H9 (cell line): ENCODE data around the gene IQCK. TPM values are rescaled to one million over a fixed set of nuclear protein-coding genes. Genes with fewer than 3 reads are reported as not detected.

ENCODE experiments used
- DNase-seq: peaks from one replicate; pipeline ENCODE4 v3.0.0-alpha.2; 2017
- H2AFZ ChIP-seq: one replicate; pipeline ENCODE4 v1.6.1; 2013; ENCODE audit warnings: mild to moderate bottlenecking, low read length, control low read depth, moderate library complexity
- H2AK5ac ChIP-seq: 2 replicates; pipeline ENCODE4 v1.6.1; 2013; ENCODE audit warnings: low read length, control low read depth, mixed read lengths; ENCODE audit not compliant: insufficient read length
- H2BK120ac ChIP-seq: one replicate; pipeline ENCODE4 v1.6.1; 2013; ENCODE audit warnings: low read depth, mild to moderate bottlenecking, low read length, control low read depth, inconsistent platforms; ENCODE audit not compliant: poor library complexity, severe bottlenecking
- H2BK12ac ChIP-seq: 2 replicates; pipeline ENCODE4 v1.6.1; 2013; ENCODE audit warnings: low read length, control low read depth, mixed read lengths, low read depth; ENCODE audit not compliant: insufficient read length
- H2BK15ac ChIP-seq: 2 replicates; pipeline ENCODE4 v1.6.1; 2013; ENCODE audit warnings: low read depth, low read length, control low read depth
- H2BK20ac ChIP-seq: one replicate; pipeline ENCODE4 v1.6.1; 2013; ENCODE audit warnings: low read depth, mild to moderate bottlenecking, low read length, control low read depth, inconsistent platforms; ENCODE audit not compliant: poor library complexity, severe bottlenecking
- H2BK5ac ChIP-seq: 2 replicates; pipeline ENCODE4 v1.6.1; 2013; ENCODE audit warnings: low read length, control low read depth, mixed read lengths; ENCODE audit not compliant: insufficient read length
- H3K14ac ChIP-seq: 2 replicates; pipeline ENCODE4 v1.6.1; 2013; ENCODE audit warnings: low read length, control low read depth; ENCODE audit not compliant: insufficient read depth
- H3K18ac ChIP-seq: 2 replicates; pipeline ENCODE4 v1.6.1; 2013; ENCODE audit warnings: low read depth, mild to moderate bottlenecking, mixed read lengths, low read length, control low read depth; ENCODE audit not compliant: insufficient read length
- H3K23ac ChIP-seq: 2 replicates; pipeline ENCODE4 v1.6.1; 2013; ENCODE audit warnings: low read length, control low read depth, mixed read lengths, low read depth; ENCODE audit not compliant: insufficient read length
- H3K23me2 ChIP-seq: 2 replicates; pipeline ENCODE4 v1.6.1; 2013; ENCODE audit warnings: low read depth, mild to moderate bottlenecking, mixed read lengths, low read length, control low read depth; ENCODE audit not compliant: insufficient read length, poor library complexity, severe bottlenecking
- H3K27ac ChIP-seq: 2 replicates; pipeline ENCODE4 v1.5.1; 2013; ENCODE audit warnings: low read length, control low read depth, mixed read lengths, low read depth; ENCODE audit not compliant: insufficient read length
- H3K27me3 ChIP-seq: 2 replicates; pipeline ENCODE4 v1.6.1; 2013; ENCODE audit warnings: low read length, control low read depth, inconsistent platforms; ENCODE audit not compliant: insufficient read depth
- H3K4ac ChIP-seq: 2 replicates; pipeline ENCODE4 v1.6.1; 2013; ENCODE audit warnings: low read depth, mild to moderate bottlenecking, control low read depth, inconsistent platforms, low read length, moderate library complexity
- H3K4me1 ChIP-seq: 2 replicates; pipeline ENCODE4 v1.6.1; 2013; ENCODE audit warnings: low read length, control low read depth, inconsistent platforms; ENCODE audit not compliant: insufficient read depth
- H3K4me2 ChIP-seq: 2 replicates; pipeline ENCODE4 v1.6.1; 2013; ENCODE audit warnings: low read length, control low read depth, mixed read lengths; ENCODE audit not compliant: insufficient read length, insufficient read depth
- H3K56ac ChIP-seq: 2 replicates; pipeline ENCODE4 v1.6.1; 2013; ENCODE audit warnings: low read depth, mild to moderate bottlenecking, mixed read lengths, low read length, control low read depth; ENCODE audit not compliant: insufficient read length
- H3K79me1 ChIP-seq: 2 replicates; pipeline ENCODE4 v1.6.1; 2013; ENCODE audit warnings: low read depth, mild to moderate bottlenecking, moderate library complexity, low read length, control low read depth, inconsistent platforms; ENCODE audit not compliant: insufficient read depth, poor library complexity, severe bottlenecking
- H3K79me2 ChIP-seq: 2 replicates; pipeline ENCODE4 v1.6.1; 2013; ENCODE audit warnings: low read length, control low read depth, inconsistent platforms; ENCODE audit not compliant: insufficient read depth
- H3K9ac ChIP-seq: 2 replicates; pipeline ENCODE4 v1.6.1; 2013; ENCODE audit warnings: low read length, control low read depth, mixed read lengths; ENCODE audit not compliant: insufficient read length; ENCODE audit errors: extremely low read depth
- H3K9me3 ChIP-seq: one replicate; pipeline ENCODE4 v1.6.1; 2013; ENCODE audit warnings: low read depth, low read length, inconsistent platforms; ENCODE audit not compliant: control insufficient read depth
- H3T11ph ChIP-seq: one replicate; pipeline ENCODE4 v1.6.1; 2013; ENCODE audit warnings: mild to moderate bottlenecking, low read length, control low read depth, inconsistent platforms
- H4K20me1 ChIP-seq: one replicate; pipeline ENCODE4 v1.6.1; 2013; ENCODE audit not compliant: control insufficient read depth, insufficient read length, insufficient read depth
- H4K5ac ChIP-seq: 2 replicates; pipeline ENCODE4 v1.6.1; 2013; ENCODE audit warnings: low read depth, mild to moderate bottlenecking, mixed read lengths, low read length, control low read depth; ENCODE audit not compliant: insufficient read length
- H4K8ac ChIP-seq: replicated peaks from 2 replicates; pipeline ENCODE4 v1.6.1; 2013; ENCODE audit warnings: low read length, control low read depth, mixed read lengths, low read depth; ENCODE audit not compliant: insufficient read length
- H4K91ac ChIP-seq: 2 replicates; pipeline ENCODE4 v1.6.1; 2013; ENCODE audit warnings: low read depth, mild to moderate bottlenecking, moderate library complexity, mixed read lengths, low read length, control low read depth; ENCODE audit not compliant: insufficient read length
- H3K27ac Mint-ChIP-seq, 3 experiments: 2 replicates in 2 of 3; 3 replicates in 1 of 3; pipeline ENCODE4 v1.8.0; 2020 to 2021; ENCODE audit warnings: mixed read lengths in 3 of 3, mild to moderate bottlenecking in 1 of 3, moderate library complexity in 1 of 3
- H3K27me3 Mint-ChIP-seq: 2 replicates; pipeline ENCODE4 v1.8.0; 2021; ENCODE audit warnings: low read depth, mild to moderate bottlenecking, moderate library complexity, mixed read lengths
- H3K36me3 Mint-ChIP-seq, 3 experiments: 2 replicates in 2 of 3; 3 replicates in 1 of 3; pipeline ENCODE4 v1.8.0; 2020 to 2021; ENCODE audit warnings: low read depth in 3 of 3, mixed read lengths in 3 of 3; ENCODE audit not compliant: insufficient read depth in 1 of 3
- H3K4me1 Mint-ChIP-seq, 2 experiments: 2 replicates each; pipeline ENCODE4 v1.8.0; 2020; ENCODE audit warnings: mixed read lengths in 2 of 2
- H3K4me3 Mint-ChIP-seq, 2 experiments: 2 replicates in 1 of 2; 3 replicates in 1 of 2; pipeline ENCODE4 v1.8.0; 2020 to 2021; ENCODE audit warnings: mild to moderate bottlenecking in 2 of 2, mixed read lengths in 2 of 2, moderate library complexity in 1 of 2
- H3K9me3 Mint-ChIP-seq, 2 experiments: 2 replicates in 1 of 2; 3 replicates in 1 of 2; pipeline ENCODE4 v1.8.0; 2020; ENCODE audit warnings: mild to moderate bottlenecking in 2 of 2, mixed read lengths in 2 of 2, moderate library complexity in 1 of 2
- WGBS: extraction: QIAGEN DNeasy Blood & Tissue Kit; methylation state at CpG from one replicate; pipeline ENCODE4 v1.1.7; 2013; ENCODE audit warnings: missing lambda C conversion rate, low lambda C conversion rate, mixed read lengths; ENCODE audit not compliant: insufficient read length; ENCODE audit errors: extremely low coverage; 5-methylcytosine and 5-hydroxymethylcytosine counted together
- total RNA-seq: library from RNA; stranded (reverse); gene quantifications from 2 replicates; pipeline ENCODE4 v1.2.1, GENCODE V29; 2021
- TF ChIP-seq, protein P1 (sequence below): fragments of 200-600 bp; sonication (generic); conservative IDR thresholded peaks from 3 replicates; pipeline ENCODE4 v1.8.0; 2021; ENCODE audit warnings: antibody characterized with exemption, mild to moderate bottlenecking

The IQCK gene
- total RNA-seq, 1 experiment from 2014 or later: 9.0 TPM

DNA sequence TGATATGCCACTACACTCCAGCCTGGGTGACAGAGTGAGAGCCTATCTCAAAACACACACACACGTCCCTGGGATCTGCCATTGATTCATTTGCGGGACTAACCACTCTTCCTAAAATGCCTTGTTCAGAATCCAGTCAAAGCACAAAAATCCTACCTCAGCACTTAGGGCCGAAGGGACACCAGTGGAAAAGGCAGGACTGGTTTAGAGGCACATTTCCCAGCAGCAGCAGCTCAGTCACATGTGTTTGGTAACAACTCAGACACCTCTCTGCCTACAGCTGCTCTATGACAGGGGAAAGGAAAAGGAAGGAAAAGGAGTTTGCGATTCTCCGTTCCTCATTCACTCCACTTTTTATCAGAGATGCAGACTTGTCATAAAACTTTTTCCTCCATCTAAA, 12.2 kb upstream of the IQCK start:
- no peaks in the 10 kb centered on the region for H3K4me1 ChIP-seq
- no peak overlapping the region for H2BK20ac ChIP-seq
- no peak overlapping the region for H2BK12ac ChIP-seq
- no peak overlapping the region for H3K23ac ChIP-seq
- H3K4ac ChIP-seq: no peak overlapping the region
- no peak overlapping the region for H2BK15ac ChIP-seq
- peaks cover 6% of the 10 kb centered on the region for H4K20me1 ChIP-seq
- peak overlapping the region in 1 of 3 experiments; percentile 70; a peak in 2 of 7 replicates for H3K27ac Mint-ChIP-seq
- H3K79me2 ChIP-seq: peaks cover 4% of the 10 kb centered on the region; the same call in 1 of the 2 replicates
- H3K23me2 ChIP-seq: no peaks in the 10 kb centered on the region
- no peak overlapping the region for H2AK5ac ChIP-seq
- H3K79me1 ChIP-seq: peaks cover 2% of the 10 kb centered on the region
- H2BK5ac ChIP-seq: no peak overlapping the region
- H3K56ac ChIP-seq: no peak overlapping the region
- peaks cover 25 to 37% of the 10 kb centered on the region in 2 experiments for H3K4me1 Mint-ChIP-seq
- H3K9me3 ChIP-seq: no peaks in the 10 kb centered on the region
- no CpG with 5 or more reads among the region's 5 CpGs for WGBS
- H3K18ac ChIP-seq: no peak overlapping the region
- H3K27me3 ChIP-seq: no peaks in the 10 kb centered on the region
- DNase-seq: no peak
- H4K8ac ChIP-seq: no peak overlapping the region
- peaks cover 71 to 93% (median 91%) of the 10 kb centered on the region in 3 experiments for H3K36me3 Mint-ChIP-seq
- H3K9ac ChIP-seq: no peak overlapping the region
- H2BK120ac ChIP-seq: no peak overlapping the region
- H4K5ac ChIP-seq: no peak overlapping the region
- no peaks in the 10 kb centered on the region for H3K27me3 Mint-ChIP-seq
- no peak overlapping the region for H4K91ac ChIP-seq
- TF ChIP-seq, protein P1, sequence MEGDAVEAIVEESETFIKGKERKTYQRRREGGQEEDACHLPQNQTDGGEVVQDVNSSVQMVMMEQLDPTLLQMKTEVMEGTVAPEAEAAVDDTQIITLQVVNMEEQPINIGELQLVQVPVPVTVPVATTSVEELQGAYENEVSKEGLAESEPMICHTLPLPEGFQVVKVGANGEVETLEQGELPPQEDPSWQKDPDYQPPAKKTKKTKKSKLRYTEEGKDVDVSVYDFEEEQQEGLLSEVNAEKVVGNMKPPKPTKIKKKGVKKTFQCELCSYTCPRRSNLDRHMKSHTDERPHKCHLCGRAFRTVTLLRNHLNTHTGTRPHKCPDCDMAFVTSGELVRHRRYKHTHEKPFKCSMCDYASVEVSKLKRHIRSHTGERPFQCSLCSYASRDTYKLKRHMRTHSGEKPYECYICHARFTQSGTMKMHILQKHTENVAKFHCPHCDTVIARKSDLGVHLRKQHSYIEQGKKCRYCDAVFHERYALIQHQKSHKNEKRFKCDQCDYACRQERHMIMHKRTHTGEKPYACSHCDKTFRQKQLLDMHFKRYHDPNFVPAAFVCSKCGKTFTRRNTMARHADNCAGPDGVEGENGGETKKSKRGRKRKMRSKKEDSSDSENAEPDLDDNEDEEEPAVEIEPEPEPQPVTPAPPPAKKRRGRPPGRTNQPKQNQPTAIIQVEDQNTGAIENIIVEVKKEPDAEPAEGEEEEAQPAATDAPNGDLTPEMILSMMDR: no peak
- H2AFZ ChIP-seq: no peak overlapping the region
- no peak overlapping the region for H3K14ac ChIP-seq
- no peaks in the 10 kb centered on the region for H3K9me3 Mint-ChIP-seq
- no peak overlapping the region for H3K4me2 ChIP-seq
- no peak overlapping the region for H3T11ph ChIP-seq
- no peak overlapping the region for H3K4me3 Mint-ChIP-seq
- no peak overlapping the region for H3K27ac ChIP-seq
